ENCODE results near the gene MTCL1.

DNA sequence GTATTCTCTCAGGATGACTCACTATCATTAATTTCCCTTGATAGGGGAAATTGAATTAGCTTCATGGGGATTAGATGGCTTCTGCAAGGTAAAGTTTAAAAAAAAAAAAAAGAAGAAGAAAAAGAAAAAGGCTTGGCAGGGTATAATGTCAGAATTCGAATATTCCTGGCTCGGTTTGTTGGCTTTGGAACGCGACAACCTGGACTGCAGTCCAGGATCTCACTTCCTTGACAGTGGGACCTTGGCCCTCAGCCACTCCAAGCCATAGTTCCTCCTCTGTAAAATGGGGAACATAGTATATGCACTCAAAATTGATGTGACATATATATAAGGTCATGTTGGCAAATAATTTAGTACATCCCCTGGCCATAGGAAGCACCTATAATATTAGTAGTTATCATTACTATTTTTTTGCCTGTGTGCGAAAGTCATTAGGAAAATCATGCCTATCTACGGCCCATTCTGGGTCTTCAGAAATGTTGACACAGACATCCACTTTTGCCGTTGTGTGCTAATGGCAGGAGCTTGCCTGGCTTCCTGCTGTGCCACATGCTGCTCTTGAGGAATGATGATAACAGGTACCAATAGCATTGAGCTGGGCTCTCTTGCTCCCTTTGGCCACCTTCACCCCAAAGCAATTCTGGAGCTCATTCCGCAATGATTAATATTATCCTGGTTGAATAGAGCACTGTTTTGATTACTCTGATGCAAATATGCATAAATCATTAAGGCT is 97.9 kb downstream of the MTCL1 start:
- TF ChIP-seq POLR2A (IDR thresholded peaks at IDR 0.05; ENCODE audit: extremely low read depth, insufficient read length) (no peak), MYC (IDR thresholded peaks at IDR 0.05; ENCODE audit: low read depth, low read length) (no peak)
- TF ChIP-seq, protein P1, sequence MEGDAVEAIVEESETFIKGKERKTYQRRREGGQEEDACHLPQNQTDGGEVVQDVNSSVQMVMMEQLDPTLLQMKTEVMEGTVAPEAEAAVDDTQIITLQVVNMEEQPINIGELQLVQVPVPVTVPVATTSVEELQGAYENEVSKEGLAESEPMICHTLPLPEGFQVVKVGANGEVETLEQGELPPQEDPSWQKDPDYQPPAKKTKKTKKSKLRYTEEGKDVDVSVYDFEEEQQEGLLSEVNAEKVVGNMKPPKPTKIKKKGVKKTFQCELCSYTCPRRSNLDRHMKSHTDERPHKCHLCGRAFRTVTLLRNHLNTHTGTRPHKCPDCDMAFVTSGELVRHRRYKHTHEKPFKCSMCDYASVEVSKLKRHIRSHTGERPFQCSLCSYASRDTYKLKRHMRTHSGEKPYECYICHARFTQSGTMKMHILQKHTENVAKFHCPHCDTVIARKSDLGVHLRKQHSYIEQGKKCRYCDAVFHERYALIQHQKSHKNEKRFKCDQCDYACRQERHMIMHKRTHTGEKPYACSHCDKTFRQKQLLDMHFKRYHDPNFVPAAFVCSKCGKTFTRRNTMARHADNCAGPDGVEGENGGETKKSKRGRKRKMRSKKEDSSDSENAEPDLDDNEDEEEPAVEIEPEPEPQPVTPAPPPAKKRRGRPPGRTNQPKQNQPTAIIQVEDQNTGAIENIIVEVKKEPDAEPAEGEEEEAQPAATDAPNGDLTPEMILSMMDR (IDR thresholded peaks at IDR 0.05; ENCODE audit: low read depth, low read length) = no peak
- TF ChIP-seq, protein P2, sequence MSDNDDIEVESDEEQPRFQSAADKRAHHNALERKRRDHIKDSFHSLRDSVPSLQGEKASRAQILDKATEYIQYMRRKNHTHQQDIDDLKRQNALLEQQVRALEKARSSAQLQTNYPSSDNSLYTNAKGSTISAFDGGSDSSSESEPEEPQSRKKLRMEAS (IDR thresholded peaks at IDR 0.05; ENCODE audit: low read depth, low read length) = no peak
